Measurements from ENCODE around the gene RPLP2. TPM values are rescaled to one million over a fixed set of nuclear protein-coding genes. Genes with fewer than 3 reads are reported as not detected.

RPLP2 gene
- total RNA-seq, 1 experiment from 2014 or later = 318 TPM

DNA sequence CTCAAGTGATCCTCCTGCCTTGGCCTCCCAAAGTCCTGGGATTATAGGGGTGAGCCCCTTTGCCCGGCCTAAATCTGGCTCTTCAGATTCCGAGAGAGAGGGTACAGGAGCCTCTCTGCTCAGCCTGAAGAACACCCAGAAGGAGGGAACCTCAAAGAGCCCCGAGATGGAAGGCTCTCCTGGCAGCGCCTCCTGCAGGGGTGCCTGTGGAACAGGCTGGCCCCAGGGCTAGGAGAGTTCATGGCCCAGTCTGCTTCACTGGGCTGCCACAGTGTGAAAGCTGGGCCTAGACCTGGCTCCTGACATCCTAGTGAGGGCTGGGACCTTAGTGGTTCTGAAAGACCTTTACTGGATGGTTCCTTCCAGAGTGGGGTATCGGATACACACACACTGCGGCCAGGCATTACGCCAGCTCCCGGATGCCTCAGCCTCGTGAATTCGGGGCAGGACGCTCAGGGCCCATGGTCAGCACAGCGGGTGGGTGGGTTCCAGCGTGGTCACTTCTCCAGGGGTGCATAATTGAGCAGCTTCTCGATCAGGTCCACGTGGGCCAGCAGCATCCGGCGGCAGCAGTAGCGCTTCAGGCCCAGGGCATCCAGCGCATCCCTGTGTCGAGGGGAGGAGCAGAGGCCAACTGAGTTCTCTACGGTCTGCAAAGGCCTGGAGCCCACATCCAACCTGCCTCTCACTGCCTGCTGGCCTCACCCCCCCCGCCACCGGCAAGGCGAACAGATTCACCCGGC is 30.3 kb downstream of the RPLP2 start:
- no peak for DNase-seq (ENCODE audit: low read depth)
- in situ Hi-C loops (cut with HindIII; ENCODE audit: low pct_unique_long_range_greater_than_20kb, low sequenced_read_pairs) = no loop called here

DNA sequence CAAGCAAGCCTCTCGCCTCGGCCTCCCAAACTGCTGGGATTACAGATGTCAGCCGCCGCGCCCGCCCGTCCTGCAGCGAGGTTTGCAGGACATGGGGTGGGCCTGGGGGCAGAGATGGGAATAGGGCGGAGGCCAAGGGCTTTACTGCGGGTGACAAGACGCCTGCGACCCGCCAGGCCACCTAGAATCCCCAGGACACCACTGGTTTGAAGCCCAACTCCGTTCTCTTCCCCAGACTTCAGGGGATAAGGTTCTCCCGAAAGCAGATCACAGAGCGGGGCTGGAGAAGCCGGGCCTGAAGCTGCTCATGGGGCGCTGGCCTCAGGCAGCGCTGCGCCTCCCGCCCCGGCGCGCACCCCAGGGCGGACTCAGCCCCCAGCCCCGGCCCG is 32.2 kb downstream of the RPLP2 start:
- in situ Hi-C loops (cut with HindIII; ENCODE audit: low pct_unique_long_range_greater_than_20kb, low sequenced_read_pairs) = no loop called here
- no peak for DNase-seq (ENCODE audit: low read depth)

DNA sequence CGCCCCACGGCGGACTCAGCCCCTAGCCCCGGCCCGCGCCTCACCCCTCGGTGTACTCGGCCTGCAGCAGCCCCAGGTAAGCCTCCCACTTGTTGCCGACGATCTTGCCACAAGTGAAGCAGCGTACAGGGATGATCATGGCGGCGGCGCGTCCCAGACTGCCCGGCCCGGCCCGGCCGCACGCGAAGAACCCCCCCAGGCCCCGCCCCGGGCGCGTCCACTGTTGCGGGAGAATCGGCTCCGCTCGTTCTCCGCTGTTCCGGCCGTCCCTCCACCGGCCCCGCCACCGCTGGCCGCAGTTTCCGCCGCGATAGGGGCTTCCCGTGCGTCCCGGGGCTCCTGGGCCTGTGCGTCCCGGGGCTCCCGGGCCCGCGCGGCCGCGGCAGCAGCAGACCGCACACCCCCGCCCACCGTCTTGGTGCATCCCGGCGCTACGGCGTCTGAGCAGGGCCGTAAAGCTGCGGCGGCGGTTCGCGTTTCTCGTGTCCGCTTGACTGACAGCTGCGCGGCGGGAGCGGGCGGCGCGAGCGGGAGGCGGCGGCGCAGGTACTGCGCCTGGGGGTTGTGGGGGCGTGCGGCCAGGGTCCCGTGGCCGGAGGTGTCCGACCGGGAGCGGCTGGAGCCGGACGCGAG is 32.7 kb downstream of the RPLP2 start, which contains the start of the genes POLR2L and TSPAN4:
Gene POLR2L, minus strand, starts transcription at position 160 of the 633 bp plus-strand sequence. Its CDS starts 21 bp downstream, at position 139.
Gene TSPAN4, plus strand, starts transcription at position 483 of the 633 bp plus-strand sequence. CDS start 7,453 bp downstream, outside the sequence.
- in situ Hi-C loops (cut with HindIII; ENCODE audit: low pct_unique_long_range_greater_than_20kb, low sequenced_read_pairs) = no loop called here
- DNase-seq (ENCODE audit: low read depth) = peak; percentile 82

DNA sequence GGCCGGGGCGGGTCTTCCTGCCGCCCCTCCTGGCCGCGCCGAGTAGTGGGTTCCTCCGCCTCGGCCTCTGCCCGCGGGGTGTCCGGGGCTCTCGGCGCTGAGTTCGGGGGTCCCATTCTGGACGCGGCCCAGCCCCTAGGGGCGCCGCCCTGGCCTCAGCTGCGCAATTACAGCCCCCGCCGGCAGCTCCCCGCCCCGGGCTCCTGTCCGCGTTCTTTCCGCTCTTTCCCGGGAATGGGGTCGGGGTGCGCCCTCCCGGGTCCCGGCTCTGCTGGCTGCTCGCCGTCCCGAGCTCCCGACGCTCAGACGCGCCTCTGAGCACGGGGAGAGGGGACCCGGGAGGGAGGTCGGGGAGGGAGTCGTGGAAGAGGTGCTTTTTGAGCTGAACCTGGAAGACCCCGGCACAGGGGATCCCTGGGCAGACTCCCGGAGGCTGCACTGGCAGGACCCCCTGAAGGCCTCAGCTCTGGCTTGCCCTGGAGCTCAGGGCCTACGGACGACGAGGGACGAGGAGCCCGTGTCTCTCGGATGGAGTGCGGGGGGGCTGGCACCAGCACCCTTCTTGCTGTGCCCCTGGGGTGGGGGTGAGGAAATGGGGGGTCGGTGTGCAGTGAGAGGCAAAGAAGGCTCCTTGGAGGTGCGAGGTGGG is 33.4 kb downstream of the RPLP2 start:
- in situ Hi-C loops (cut with HindIII; ENCODE audit: low pct_unique_long_range_greater_than_20kb, low sequenced_read_pairs) = no loop called here
- no peak for DNase-seq (ENCODE audit: low read depth)

DNA sequence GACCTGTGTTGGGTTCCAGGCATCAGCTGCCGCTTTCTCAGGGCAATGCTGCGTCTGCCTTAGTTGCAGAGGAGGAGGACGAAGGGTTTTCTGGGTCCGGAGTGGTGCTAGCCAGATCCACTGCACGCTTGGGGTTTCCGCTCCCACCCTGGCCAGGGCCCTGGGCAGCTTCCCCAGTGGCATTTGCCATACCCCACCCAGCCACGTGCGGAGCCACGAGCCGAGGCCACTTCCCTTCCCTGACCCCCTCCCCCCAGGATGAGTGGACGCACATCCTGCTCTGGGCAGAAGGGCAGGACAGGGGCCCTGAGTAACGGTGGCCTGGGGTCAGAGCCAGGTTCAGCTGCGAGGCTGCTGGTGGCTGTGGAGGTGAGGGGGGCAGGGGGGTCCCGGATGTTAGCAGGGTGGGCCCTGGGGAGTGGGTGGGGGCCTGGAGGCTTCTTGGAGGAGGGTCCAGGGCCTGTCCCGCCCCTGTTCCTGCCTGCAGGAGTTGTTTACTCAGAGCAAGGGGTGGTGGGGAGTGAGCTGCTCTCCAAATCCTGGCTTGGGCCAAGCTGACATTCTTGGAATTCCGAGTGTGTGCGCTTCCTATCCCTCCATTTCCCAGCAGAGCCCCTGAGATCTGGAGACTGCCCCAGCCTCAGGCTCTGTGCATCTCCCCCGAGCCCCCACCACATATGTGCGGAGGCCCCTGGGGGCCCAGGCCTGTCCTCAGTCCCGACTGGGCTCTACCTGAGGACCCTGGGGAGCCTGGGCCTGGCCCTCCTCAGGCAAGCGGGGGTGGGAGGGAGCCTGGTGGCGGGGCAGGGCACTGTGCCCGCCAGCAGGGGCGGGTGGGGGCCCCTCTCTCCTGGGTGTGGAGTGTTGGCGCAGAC is 34.3 kb downstream of the RPLP2 start:
- in situ Hi-C loops (cut with HindIII; ENCODE audit: low pct_unique_long_range_greater_than_20kb, low sequenced_read_pairs) = no loop called here
- DNase-seq (ENCODE audit: low read depth) = peak; percentile 89

DNA sequence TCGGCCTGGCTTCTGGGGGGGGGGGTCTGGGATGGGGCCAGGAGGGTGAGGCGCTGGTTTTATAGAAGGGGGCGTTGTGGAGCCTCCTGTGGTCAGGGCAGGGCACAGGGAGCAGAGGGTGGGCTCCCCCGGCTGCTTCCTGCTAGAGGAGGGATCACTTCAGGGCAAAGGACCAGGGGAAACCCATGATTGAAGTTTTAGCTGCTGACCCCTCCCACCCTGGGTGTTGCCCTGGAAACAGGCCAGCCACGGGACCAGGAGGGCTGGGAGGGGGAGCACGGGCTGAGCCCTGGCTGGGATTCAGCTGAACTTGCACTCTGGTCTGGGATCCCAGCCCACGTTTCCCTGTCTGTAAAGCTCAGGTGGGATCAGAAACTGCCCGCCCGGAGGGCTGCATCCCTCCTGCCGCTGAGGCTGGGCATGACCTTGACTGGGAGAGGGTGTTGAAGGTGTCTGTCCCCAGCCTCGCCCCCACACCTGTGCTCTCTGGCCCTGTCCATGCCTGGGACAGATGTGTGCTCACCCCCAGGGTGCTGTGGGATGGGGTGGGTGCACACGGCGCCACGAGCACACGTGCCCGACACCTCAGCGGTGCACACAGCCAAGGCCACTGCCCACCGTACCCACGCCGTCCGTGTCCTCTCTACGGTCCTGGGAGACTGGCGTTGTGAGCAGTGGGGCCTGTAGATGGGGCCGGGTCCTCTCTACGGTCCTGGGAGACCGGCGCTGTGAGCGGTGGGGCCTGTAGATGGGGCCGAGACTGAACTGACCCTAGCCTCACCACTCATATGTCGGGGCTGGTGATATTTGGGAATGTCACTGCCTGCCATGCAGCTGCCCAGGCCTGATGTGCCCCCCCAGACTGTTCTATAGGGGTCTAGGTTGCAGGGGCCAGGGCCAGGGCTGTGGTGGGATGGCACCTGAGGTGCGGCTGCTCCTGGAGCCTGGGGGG is 35.2 kb downstream of the RPLP2 start:
- peak; percentile 94 for DNase-seq (ENCODE audit: low read depth)
- in situ Hi-C loops (cut with HindIII; ENCODE audit: low pct_unique_long_range_greater_than_20kb, low sequenced_read_pairs) = no loop called here

DNA sequence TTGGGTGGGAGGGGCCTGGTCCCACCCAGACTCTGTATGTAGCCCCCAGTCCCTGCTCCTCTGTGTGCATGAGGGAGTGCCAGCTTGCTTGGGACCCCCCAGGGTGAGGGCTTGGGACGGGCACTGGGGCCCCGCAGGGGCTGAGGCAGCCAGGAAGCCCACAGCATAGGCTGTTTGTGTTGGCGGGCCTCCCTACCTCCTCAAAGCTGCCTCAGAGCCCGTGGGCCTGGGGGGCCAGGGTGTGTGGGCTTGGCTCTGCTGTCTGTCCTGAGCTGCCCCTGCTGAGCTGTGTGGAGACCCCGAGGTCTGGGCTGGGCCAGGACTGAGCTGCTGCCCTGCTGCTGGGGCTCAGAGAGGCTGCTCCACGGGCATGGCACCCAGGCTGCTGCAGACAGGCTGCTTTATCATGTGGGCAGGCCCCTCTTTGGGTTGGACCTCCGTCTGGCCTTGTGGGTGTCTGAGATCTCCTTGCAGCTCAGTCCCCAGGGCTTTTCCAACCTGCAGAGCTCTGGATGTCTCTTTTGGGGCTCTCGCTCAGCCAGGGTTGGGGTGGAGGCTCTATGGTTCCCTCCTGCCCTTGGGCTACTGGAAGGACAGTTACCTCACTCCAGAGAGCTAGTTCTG is 36.2 kb downstream of the RPLP2 start:
- in situ Hi-C loops (cut with HindIII; ENCODE audit: low pct_unique_long_range_greater_than_20kb, low sequenced_read_pairs) = no loop called here
- no peak for DNase-seq (ENCODE audit: low read depth)

DNA sequence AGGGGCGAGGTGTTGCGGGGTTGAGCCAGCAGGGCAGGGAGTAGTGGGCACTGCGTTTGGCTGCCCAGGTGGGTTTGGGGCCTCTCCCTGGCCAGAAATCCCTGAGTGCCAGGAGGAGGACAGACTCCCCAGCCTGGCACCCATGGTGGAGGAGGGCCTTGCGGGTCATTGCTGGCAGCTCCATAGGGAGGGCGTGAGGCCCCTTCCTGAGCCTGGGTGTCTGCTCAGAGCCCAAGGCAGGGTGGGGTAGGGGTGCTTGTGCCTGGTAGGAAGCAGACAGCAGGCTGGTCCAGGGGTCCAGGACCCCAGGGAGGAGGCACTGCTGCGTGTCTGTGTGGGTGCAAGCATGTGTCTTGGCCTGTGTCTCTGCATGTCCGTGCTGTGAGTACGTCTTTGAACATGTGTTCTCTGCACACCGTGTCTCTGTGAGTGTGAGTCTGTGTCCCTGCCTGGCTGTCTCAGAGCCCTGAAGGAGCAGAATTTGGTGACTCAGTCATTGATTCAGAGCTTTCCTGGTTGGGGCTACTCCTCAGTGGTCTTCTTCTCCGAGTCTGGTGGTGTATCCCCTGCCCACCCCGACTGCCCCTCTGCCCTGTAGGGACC is 36.8 kb downstream of the RPLP2 start:
- in situ Hi-C loops (cut with HindIII; ENCODE audit: low pct_unique_long_range_greater_than_20kb, low sequenced_read_pairs) = no loop called here

DNA sequence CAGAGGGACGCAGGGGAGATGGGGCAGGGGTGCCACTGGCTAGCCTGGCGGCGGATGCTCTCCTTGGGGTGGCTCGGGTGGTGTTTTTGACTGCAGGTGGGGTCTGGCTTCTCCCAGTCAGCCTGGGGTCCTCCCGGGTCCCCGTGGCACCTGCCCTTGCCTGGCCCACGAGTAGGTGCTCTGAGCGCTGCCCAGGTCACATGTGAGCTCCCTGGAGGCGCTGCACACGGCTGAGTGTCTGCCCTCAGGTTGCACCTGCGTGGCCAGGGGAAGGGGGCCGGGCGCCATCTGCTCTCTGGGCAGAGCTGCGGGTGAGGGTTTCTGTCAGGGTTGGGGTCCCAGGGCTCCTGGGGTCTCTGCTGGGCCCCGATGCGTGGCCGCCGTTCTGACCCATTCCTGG is 38.1 kb downstream of the RPLP2 start:
- no peak for DNase-seq (ENCODE audit: low read depth)
- in situ Hi-C loops (cut with HindIII; ENCODE audit: low pct_unique_long_range_greater_than_20kb, low sequenced_read_pairs) = no loop called here

More for the DNA sequence above, 36.8 kb downstream of the RPLP2 start:
- no peak for DNase-seq (ENCODE audit: low read depth)

DNA sequence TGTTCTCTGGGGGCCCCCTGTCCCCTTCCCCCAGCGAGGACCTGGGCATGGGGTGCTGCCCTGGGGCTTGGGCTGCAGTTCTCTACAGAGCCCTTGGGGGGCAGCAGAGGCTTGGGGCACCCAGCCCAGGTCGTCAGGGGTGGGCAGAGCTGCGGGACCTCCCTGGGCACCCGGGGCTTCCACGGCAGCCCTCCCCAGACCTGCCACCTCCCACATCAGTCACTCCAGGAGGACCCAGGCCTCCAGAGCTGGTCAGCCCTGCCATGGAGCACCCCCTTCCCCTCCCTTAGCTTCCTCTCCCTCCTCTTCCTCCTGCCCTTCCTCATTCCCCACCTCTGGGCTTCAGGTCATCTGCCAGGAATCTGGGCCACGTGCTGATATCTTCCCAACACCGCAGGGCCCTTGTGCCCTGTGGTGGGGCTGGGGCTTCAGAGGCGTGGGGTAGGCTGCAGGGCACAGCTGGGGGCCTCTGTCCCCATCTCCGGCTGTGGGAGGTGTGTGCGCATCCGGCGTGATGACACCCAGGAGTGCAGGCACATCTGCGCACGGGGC is 38.7 kb downstream of the RPLP2 start:
- no peak for DNase-seq (ENCODE audit: low read depth)
- in situ Hi-C loops (cut with HindIII; ENCODE audit: low pct_unique_long_range_greater_than_20kb, low sequenced_read_pairs) = no loop called here

DNA sequence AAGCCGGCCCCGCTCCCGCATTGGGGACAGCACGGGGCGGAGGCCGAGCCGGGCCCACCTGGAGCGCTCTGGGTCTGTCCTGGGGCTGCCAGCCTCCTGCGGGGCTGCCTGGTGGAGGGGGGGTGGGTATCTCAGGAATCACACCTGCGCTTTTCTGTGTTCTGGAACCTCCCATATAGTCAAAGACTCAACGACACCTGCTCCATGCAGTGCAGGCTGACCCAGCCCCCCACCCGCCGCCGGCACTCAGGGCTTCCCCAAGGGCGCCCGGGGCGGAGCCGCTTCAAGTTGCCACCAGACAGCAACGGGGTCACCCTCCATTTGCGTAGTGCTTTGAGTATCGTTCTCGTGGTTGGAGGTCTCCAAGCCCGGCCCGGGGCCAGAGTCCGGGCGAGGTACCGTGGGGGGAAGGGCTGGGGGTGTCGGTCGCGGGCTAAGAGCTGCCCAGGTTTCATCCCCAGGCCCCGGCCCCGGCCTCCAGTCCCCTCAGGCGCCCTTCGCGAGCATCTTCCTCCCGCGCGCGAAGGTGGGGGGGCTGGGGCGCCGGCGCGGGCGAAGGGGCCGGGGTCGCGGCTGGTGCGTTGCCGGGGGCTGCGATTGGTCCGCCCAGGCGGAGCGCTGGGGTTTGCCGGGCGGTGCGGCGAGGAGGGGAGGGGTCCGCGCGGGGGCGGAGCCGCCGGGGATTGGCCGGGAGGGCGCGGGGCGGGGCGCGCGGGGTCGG is 39.5 kb downstream of the RPLP2 start:
- in situ Hi-C loops (cut with HindIII; ENCODE audit: low pct_unique_long_range_greater_than_20kb, low sequenced_read_pairs) = no loop called here
- DNase-seq (ENCODE audit: low read depth) = no peak

DNA sequence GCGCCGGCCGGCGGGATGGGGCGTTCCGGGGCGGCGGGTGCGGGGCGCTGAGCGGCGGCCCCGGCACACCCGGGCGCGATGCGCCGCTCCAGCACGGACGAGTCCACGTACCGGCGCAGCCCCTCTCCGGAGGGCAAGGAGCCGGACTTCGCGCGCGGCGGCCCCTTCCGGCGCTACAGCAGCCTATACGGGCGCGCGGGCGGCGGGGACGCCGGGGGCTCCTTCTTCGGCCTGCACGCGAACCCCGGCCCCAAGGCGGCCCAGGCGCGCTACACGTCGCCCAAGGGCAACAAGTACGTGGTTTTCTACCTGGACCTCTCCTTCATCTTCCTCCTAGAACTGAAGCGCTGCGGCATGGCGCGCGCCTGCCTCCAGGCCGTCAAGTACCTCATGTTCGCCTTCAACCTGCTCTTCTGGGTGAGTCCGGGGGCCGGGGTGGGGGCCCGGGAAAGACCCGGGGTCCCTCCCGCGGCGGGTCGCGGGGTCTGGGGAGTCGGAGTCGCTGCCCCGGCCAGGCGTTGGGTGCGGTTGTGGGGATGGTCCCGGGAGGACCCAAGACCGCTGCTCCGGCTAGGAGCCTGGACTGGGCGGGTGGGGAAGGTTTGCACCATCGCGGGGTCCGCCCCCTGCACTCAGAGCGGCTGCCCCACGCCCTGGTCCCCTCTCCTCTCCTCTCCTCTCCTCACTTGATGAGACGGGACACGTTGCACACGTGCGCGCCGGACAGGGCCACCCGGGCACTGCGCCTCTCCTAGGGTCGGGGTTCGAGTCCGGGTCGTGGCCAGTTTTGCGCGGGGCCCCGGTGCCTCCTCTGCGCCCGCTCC is 40.4 kb downstream of the RPLP2 start:
- in situ Hi-C loops (cut with HindIII; ENCODE audit: low pct_unique_long_range_greater_than_20kb, low sequenced_read_pairs) = no loop called here
- no peak for DNase-seq (ENCODE audit: low read depth)

DNA sequence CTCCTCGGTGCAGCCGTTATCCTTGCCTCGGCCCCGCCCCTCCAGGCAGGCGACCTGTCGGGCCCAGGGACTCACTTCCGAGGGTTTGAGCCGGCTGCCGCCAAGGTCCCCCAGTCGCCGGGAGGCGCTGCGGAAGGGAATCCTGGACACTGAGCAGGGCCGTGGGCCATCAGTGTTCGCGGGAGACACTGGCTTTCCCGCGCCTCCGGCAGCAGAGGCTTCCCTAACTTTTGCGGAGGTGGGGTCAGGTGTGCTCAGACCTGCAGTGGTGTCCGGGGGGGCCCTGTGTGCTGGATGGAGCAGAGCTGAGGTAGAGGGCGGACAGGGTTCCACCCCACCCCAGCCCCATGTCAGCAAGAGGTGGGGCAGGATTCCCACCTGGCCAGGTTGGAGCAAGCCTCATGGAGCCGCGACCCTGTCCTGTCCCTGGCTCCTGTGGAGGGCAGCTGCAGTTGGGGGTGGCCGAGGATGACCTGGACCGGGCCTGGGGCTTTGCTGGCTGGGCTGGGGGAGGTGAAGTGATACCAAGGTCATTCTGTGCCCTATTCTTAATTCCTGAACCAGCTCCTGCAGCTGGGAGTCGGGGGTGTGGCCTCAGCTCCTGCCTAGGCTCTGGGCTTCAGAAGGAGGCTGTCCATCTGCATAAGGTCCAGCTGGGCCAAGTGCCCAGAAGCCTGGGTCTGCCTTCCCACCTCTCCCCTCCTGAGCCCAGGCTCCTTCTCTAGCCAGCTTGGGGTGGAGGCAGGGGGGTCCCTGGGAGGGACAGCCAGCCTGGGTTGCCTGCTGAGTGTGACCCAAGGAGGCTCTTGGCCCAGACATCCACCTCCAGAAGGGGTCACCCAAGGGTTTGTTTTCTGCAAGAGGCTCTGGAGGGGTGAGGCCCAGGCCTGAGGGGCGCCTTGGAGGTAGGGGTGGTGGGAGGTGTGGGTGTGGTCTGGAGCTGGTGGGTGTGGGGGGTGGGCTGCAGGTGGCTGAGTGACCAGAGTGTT is 41.3 kb downstream of the RPLP2 start:
- in situ Hi-C loops (cut with HindIII; ENCODE audit: low pct_unique_long_range_greater_than_20kb, low sequenced_read_pairs) = no loop called here
- no peak for DNase-seq (ENCODE audit: low read depth)

DNA sequence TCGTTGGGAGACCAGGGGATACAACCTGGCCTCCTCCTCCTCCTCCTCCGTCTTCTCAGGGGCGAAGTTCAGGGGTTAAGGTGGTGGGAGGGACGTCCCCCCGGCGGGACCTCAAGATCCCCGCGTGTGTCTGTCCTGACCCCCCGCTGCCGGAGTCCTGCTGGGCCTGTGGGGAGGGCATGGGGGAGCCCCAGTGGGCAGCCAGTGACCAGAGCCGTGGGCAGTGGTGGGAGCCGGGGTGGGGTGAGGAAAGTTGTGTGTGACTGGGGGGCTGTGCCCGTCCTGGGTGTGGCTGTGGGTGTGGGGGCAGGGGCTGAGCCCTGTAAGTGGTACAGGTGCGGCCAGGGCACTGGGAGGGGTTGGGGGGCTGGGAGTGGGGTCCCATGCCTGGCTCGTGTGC is 43.0 kb downstream of the RPLP2 start:
- in situ Hi-C loops (cut with HindIII; ENCODE audit: low pct_unique_long_range_greater_than_20kb, low sequenced_read_pairs) = no loop called here
- no peak for DNase-seq (ENCODE audit: low read depth)

All from Caki2 (cell line).